Esophagus squamous epithelium (tissue), 5 donors: Measurements from ENCODE around the gene ITGA11. TPM values are rescaled to one million over a fixed set of nuclear protein-coding genes. Genes with fewer than 3 reads are reported as not detected.
A peak's percentile ranks its signal among the peaks of the same experiment; 100 is the strongest.

ENCODE experiments used
- DNase-seq: peaks from one replicate; lab custom pipeline; 2025; lab: John Stamatoyannopoulos, UW
- H3K27ac ChIP-seq, 4 donors: fragments of 200-600 bp; sonication (generic); one replicate each; pipeline ENCODE4 v1.5.1; 2016 to 2019; ENCODE audit warnings: mild to moderate bottlenecking in 1 of 4
- H3K27me3 ChIP-seq, 4 donors: fragments of 200-600 bp; sonication (generic); 1 replicate in 3 of 4; 2 replicates in 1 of 4; pipeline versions ENCODE4 v1.5.1 to v1.6.0; 2017 to 2021; ENCODE audit warnings: antibody characterized with exemption in 1 of 4
- H3K36me3 ChIP-seq, 3 donors: fragments of 200-600 bp; sonication (generic); one replicate each; pipeline ENCODE4 v1.5.1; 2016 to 2019
- H3K4me1 ChIP-seq, 3 donors: fragments of 200-600 bp; sonication (generic); one replicate each; pipeline ENCODE4 v1.5.1; 2017 to 2019
- H3K4me3 ChIP-seq, 4 donors: fragments of 200-600 bp; sonication (generic); 1 replicate in 3 of 4; 2 replicates in 1 of 4; pipeline ENCODE4 v1.5.1; 2016 to 2019; ENCODE audit warnings: mild to moderate bottlenecking in 2 of 4, moderate library complexity in 1 of 4
- H3K9me3 ChIP-seq, 3 donors: fragments of 200-600 bp; sonication (generic); one replicate each; pipeline ENCODE4 v1.5.1; 2016 to 2019
- POLR2A ChIP-seq, 4 donors: fragments of 450-650 bp; IDR thresholded peaks; one replicate each; pipeline ENCODE4 v1.6.1; 2017; ENCODE audit warnings: antibody characterized with exemption in 4 of 4, mild to moderate bottlenecking in 4 of 4, moderate library complexity in 3 of 4
- whole genome bisulfite sequencing, 2 donors: methylation state at CpG; one replicate each; pipeline ENCODE4 v1.1.5; 2018; 5-methylcytosine and 5-hydroxymethylcytosine counted together
- intact Hi-C: fragments of 100-400 bp; cut with DNase I; formaldehyde crosslinking; loops from one replicate; pipeline ENCODE4 v1.15.0; 2022
- total RNA-seq, 4 donors: library from RNA; depleted of rRNA; stranded (reverse); fragments of >200 nt; gene quantifications; one replicate each; pipeline ENCODE4 v1.1.0, GENCODE V29; 2016
- TF ChIP-seq, protein P1 (sequence below), 6 experiments: fragments of 450-650 bp in 4 of 6; fragments of 200-600 bp in 2 of 6; sonication (generic) in 2 of 6; IDR thresholded peaks; one replicate each; pipeline ENCODE4 v1.5.1; 2016 to 2019; ENCODE audit warnings: antibody characterized with exemption in 6 of 6, mild to moderate bottlenecking in 4 of 6, moderate library complexity in 4 of 6
- donor health status: DM: yes; HTN: yes; CAD: no.

The ITGA11 gene
- total RNA-seq, 4 donors from 2014 or later: 0.19 to 2.9 (median 0.81) TPM

- no peak overlapping the region for H3K4me3 ChIP-seq
- H3K27ac ChIP-seq: no peak overlapping the region
- peaks cover 0 to 6% (median 0%) of the 10 kb centered on the region in 4 donors for H3K27me3 ChIP-seq
- DNase-seq: no peak
- no peaks in the 10 kb centered on the region for H3K36me3 ChIP-seq
- peaks cover 0 to 21% (median 3%) of the 10 kb centered on the region in 3 donors for H3K4me1 ChIP-seq
- TF ChIP-seq, protein P1, sequence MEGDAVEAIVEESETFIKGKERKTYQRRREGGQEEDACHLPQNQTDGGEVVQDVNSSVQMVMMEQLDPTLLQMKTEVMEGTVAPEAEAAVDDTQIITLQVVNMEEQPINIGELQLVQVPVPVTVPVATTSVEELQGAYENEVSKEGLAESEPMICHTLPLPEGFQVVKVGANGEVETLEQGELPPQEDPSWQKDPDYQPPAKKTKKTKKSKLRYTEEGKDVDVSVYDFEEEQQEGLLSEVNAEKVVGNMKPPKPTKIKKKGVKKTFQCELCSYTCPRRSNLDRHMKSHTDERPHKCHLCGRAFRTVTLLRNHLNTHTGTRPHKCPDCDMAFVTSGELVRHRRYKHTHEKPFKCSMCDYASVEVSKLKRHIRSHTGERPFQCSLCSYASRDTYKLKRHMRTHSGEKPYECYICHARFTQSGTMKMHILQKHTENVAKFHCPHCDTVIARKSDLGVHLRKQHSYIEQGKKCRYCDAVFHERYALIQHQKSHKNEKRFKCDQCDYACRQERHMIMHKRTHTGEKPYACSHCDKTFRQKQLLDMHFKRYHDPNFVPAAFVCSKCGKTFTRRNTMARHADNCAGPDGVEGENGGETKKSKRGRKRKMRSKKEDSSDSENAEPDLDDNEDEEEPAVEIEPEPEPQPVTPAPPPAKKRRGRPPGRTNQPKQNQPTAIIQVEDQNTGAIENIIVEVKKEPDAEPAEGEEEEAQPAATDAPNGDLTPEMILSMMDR (IDR thresholded peaks at IDR 0.05): no peak
- TF ChIP-seq POLR2A (IDR thresholded peaks at IDR 0.05): no peak
- H3K9me3 ChIP-seq: no peaks in the 10 kb centered on the region
- intact Hi-C loops: no loop called here
- WGBS, 2 donors: 82 to 92% methylated on average over 8 to 9 of the region's 9 CpGs
Observed at GRCh38 chr15:68370768-68371151, 61.2 kb downstream of the ITGA11 start.

DNA sequence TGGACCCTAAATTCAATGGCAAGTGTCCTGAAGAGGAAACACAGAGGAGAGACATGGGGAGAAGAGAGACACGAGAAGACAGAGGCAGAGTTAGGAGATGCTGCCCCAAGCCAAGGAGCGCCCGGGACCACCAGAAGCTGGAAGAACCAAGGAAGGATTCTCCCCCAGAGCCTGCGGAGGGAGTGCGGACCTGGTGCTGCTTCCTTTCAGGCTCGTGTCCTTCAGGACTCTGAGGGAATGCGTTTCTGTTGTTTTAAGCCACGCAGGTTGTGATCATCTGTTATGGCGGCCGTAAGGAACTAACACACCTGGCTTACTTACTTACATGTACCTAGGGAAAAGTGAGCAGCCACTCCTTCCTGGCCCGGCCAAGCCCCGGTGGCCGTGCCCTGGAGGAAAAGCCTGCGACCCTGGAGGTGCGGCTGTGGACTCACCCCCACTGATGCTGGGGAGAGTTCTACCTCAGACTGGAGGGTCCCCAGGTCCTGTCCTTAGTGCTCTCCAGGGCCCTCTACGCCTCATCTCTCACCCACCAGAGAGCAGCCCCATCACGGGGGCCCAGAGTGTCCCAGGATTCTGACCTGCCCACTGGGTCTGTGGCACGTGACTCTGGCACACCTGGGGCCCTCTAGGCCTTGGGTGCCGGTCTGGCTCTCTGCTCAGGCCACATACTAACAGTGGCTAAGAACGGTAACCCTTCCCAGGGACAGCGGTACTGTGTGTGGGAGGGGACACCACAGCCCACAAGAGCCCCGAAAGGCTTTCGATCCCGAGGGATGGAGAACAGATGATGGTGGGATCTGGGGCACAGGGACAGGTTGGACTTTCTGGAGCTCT, 61.8 kb downstream of the ITGA11 start:
- H3K9me3 ChIP-seq: no peaks in the 10 kb centered on the region
- TF ChIP-seq, protein P1 (IDR thresholded peaks at IDR 0.05): no peak
- TF ChIP-seq POLR2A (IDR thresholded peaks at IDR 0.05): no peak
- no peak overlapping the region for H3K27ac ChIP-seq
- 91 to 92% methylated on average over 7 to 13 of the region's 24 CpGs for WGBS, 2 donors
- intact Hi-C loops: no loop called here
- no peak for DNase-seq
- H3K4me3 ChIP-seq: no peak overlapping the region
- peaks cover 0 to 27% (median 5%) of the 10 kb centered on the region in 3 donors for H3K4me1 ChIP-seq
- H3K27me3 ChIP-seq: peaks cover 0 to 6% (median 0%) of the 10 kb centered on the region in 4 donors
- no peaks in the 10 kb centered on the region for H3K36me3 ChIP-seq

DNA sequence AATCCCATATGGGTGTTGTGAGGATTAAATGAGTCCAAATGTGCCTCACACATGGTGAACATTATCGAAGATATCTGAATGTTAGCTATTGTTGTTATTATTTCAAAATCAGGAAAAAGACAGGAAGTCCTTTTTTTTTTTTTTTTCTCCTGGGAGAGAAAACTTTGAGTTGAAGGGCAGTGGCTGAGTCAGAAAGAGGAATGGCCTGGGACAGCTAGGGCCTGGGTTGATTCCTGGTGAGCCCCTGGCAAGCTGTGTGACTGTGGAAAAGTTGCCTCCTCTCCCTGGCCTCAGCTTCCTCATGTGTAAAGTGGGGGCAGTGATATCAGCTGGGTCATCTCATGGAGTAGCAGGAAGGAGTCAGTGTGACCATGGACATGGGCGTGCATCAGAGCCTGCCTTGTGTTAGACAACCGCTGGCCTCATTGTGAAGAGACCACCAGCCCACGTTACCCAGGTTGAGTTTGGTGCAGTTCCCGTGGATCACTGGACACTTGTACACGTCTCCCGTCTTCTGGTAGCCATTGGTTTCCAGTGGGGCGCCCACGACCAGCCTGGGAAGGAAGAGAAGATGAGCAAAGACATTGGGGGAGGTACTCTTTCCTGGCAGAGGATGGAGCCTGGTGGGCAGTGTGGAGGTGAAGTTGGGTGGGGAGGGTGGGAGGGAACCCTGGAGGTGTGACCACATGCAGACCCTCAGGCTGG, 63.1 kb downstream of the ITGA11 start:
- no peak for TF ChIP-seq POLR2A (IDR thresholded peaks at IDR 0.05)
- TF ChIP-seq, protein P1 (IDR thresholded peaks at IDR 0.05): no peak
- Histone ChIP-seq H3K4me3 (no peak overlapping the region), H3K27ac (peak overlapping the region in 1 of 4 donors; percentile 29)

DNA sequence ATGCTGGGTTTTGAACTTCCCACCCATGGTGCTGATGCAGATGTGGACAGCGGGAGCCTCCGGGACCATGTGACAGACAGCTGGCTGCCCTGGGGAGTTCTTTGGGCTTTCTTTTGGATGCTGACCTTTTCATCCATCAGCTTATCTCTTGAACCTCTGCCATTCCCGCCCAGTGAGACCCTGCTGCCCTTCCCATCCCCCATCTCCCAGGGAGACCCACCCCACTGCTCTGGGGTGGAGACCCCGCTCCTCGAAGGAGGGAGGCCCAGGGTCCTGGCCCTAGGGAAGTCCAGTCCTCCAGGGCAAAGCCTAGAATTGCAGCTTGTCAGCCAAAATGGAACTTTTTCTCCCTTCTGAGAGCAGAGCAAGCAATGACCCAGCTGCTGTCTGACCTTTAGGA, 64.0 kb downstream of the ITGA11 start:
- intact Hi-C loops: no loop called here
- WGBS, 2 donors: 0 to 38% methylated on average over 1 to 3 of the region's 5 CpGs

More for the DNA sequence above, 63.1 kb downstream of the ITGA11 start:
- Histone ChIP-seq H3K27me3 (peaks cover 0 to 6% (median 0%) of the 10 kb centered on the region in 4 donors), H3K4me1 (peaks cover 0 to 40% (median 10%) of the 10 kb centered on the region in 3 donors), H3K36me3 (no peaks in the 10 kb centered on the region), H3K9me3 (no peaks in the 10 kb centered on the region)
- intact Hi-C loops: no loop called here
- WGBS, 2 donors: 33 to 59% methylated on average over 2 of the region's 9 CpGs
- DNase-seq: no peak

More for the DNA sequence above, 64.0 kb downstream of the ITGA11 start:
- no peak for DNase-seq
- Histone ChIP-seq H3K4me3 (no peak overlapping the region), H3K27me3 (peaks cover 0 to 6% (median 0%) of the 10 kb centered on the region in 4 donors), H3K4me1 (peaks cover 0 to 47% (median 14%) of the 10 kb centered on the region in 3 donors), H3K9me3 (no peaks in the 10 kb centered on the region), H3K27ac (peak overlapping the region in 1 of 4 donors; percentile 29), H3K36me3 (no peaks in the 10 kb centered on the region)
- no peak for TF ChIP-seq POLR2A (IDR thresholded peaks at IDR 0.05)
- TF ChIP-seq, protein P1 (IDR thresholded peaks at IDR 0.05): no peak
